Astrocyte (in vitro differentiated cells and primary cell): ENCODE data around the gene RHOG. TPM values are rescaled to one million over a fixed set of nuclear protein-coding genes. Genes with fewer than 3 reads are reported as not detected.

Experiments used
- DNase-seq: peaks from one replicate; pipeline ENCODE4 v3.0.0-alpha.2; 2010; ENCODE audit warnings: low read depth
- FAIRE-seq: peaks from 2 replicates; lab custom pipeline; 2011; peaks lifted over from hg19 to GRCh38; lab: Jason Lieb, UNC
- H2AFZ ChIP-seq: 2 replicates; pipeline ENCODE4 v1.6.0; 2012; ENCODE audit warnings: low read depth, low read length, inconsistent platforms
- H3K27ac ChIP-seq: 2 replicates; pipeline ENCODE4 v1.5.1; 2011; ENCODE audit warnings: low read depth, low read length, inconsistent platforms
- H3K27me3 ChIP-seq: 2 replicates; pipeline ENCODE4 v1.6.0; 2011; ENCODE audit warnings: low read length, inconsistent platforms; ENCODE audit not compliant: insufficient read depth
- H3K36me3 ChIP-seq: 2 replicates; pipeline ENCODE4 v1.5.1; 2011; ENCODE audit warnings: low read length, inconsistent platforms; ENCODE audit not compliant: insufficient read depth
- H3K4me1 ChIP-seq: 2 replicates; pipeline ENCODE4 v1.5.1; 2011; ENCODE audit warnings: low read length, inconsistent platforms; ENCODE audit not compliant: insufficient read depth
- H3K4me2 ChIP-seq: 2 replicates; pipeline ENCODE4 v1.6.0; 2012; ENCODE audit warnings: low read length, inconsistent platforms
- H3K4me3 ChIP-seq: 2 replicates; pipeline ENCODE4 v1.5.1; 2011; ENCODE audit warnings: low read depth, mild to moderate bottlenecking, low read length, inconsistent platforms; ENCODE audit not compliant: insufficient read depth
- H3K79me2 ChIP-seq: 2 replicates; pipeline ENCODE4 v1.6.0; 2012; ENCODE audit warnings: mild to moderate bottlenecking, low read length, inconsistent platforms; ENCODE audit not compliant: insufficient read depth
- H3K9ac ChIP-seq: 2 replicates; pipeline ENCODE4 v1.6.0; 2012; ENCODE audit warnings: mild to moderate bottlenecking, low read length, inconsistent platforms
- H3K9me3 ChIP-seq: 2 replicates; pipeline ENCODE4 v1.5.1; 2012; ENCODE audit warnings: low read depth, mild to moderate bottlenecking, low read length, inconsistent platforms; ENCODE audit not compliant: insufficient read depth
- H4K20me1 ChIP-seq: 2 replicates; pipeline ENCODE4 v1.6.0; 2012; ENCODE audit warnings: low read length, inconsistent platforms; ENCODE audit not compliant: insufficient read depth
- H3K27ac Mint-ChIP-seq: one replicate; pipeline ENCODE4 v1.8.0; 2021; ENCODE audit warnings: mild to moderate bottlenecking, mixed read lengths; ENCODE audit not compliant: unreplicated experiment
- H3K27me3 Mint-ChIP-seq: one replicate; pipeline ENCODE4 v1.8.0; 2021; ENCODE audit warnings: low read depth, mixed read lengths; ENCODE audit not compliant: unreplicated experiment
- H3K36me3 Mint-ChIP-seq: one replicate; pipeline ENCODE4 v1.8.0; 2021; ENCODE audit warnings: low read depth, mixed read lengths; ENCODE audit not compliant: unreplicated experiment
- H3K4me1 Mint-ChIP-seq: one replicate; pipeline ENCODE4 v1.8.0; 2021; ENCODE audit warnings: low read depth, mixed read lengths; ENCODE audit not compliant: unreplicated experiment
- H3K4me3 Mint-ChIP-seq: one replicate; pipeline ENCODE4 v1.8.0; 2021; ENCODE audit warnings: mild to moderate bottlenecking, moderate library complexity, mixed read lengths; ENCODE audit not compliant: unreplicated experiment
- H3K9me3 Mint-ChIP-seq: one replicate; pipeline ENCODE4 v1.8.0; 2021; ENCODE audit warnings: mild to moderate bottlenecking, mixed read lengths; ENCODE audit not compliant: unreplicated experiment
- EZH2 ChIP-seq: IDR thresholded peaks from 2 replicates; pipeline ENCODE4 v1.6.1; 2012; ENCODE audit warnings: mild to moderate bottlenecking, low read length, inconsistent platforms; ENCODE audit not compliant: insufficient read depth
- total RNA-seq: library from RNA; stranded (reverse); gene quantifications from 2 replicates; pipeline ENCODE4 v1.2.1, GENCODE V29; 2021
- TF ChIP-seq, protein P1 (sequence below): IDR thresholded peaks from 2 replicates; pipeline ENCODE4 v1.5.1; 2011; ENCODE audit warnings: low read depth, mild to moderate bottlenecking, inconsistent platforms, low read length, moderate library complexity; ENCODE audit not compliant: insufficient read depth

RHOG gene
- total RNA-seq, 1 donor from 2014 or later: 54.5 TPM

DNA sequence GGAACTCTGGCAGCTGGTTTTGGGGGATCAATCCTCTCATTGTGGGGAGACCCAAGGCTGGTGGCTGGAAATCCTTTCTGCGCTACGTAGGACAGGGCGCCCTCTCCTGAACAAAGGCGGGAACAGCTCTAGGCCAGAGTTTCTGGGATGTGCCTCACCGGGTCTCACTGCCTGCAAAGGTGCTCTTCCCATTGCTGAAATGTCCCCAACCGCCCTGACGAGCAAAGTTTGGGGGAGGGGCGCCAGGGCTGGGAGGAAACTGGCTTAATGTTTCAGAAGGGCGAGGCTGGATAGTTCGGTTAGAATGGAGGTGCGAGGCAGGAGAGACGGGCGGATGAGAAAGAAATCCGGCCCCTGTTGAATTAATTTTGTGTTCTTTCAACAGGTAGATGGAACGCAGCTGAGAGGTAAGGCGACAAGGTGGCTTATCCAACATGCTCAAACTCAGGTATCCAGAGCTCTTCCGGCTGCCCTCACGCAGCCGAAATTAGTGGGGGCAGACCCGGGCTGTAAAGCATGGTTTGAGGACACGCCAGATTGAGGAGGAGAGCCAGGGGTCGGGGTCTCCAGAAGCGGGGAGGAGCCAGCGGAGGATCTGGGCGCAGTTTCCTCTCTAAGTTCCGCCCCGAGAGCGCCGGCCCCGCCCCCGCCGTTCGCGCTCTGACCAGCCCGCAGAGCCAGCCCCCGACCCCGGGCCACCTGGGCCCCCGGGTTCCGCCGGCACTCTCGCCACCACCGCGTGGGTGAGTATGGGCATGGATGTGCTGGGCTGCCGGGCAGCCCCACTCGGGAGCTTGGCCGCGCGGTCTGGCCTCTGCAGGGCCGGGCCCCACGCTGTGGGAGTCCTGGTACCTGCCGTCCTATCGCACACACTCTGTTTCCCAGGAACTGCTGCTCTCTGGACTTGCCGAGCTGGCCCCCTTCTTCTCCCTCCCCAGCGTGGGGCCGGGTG is 32.6 kb downstream of the RHOG start, which contains the start of gene PGAP2:
PGAP2 (plus strand) TSS at position 652 of the 952 bp plus-strand sequence. CDS start 2,700 bp downstream, outside the sequence.
- Histone ChIP-seq H2AFZ (peak within 1 kb of the TSS; percentile 97), H3K27ac (no peak within 1 kb of the TSS), H3K4me3 (peak within 1 kb of the TSS; percentile 90), H3K9ac (peak within 1 kb of the TSS; percentile 87), H4K20me1 (no peaks in the 10 kb centered on the region), H3K4me2 (peak within 1 kb of the TSS; percentile 93), H3K4me1 (peaks cover 4% of the 10 kb centered on the region), H3K36me3 (no peaks in the 10 kb centered on the region), H3K27me3 (no peaks in the 10 kb centered on the region), H3K9me3 (no peaks in the 10 kb centered on the region), H3K79me2 (no peaks in the 10 kb centered on the region)
- Mint-ChIP-seq H3K27me3 (no peaks in the 10 kb centered on the region), H3K27ac (peak within 1 kb of the TSS; percentile 84), H3K36me3 (peaks cover 6% of the 10 kb centered on the region), H3K4me3 (peak within 1 kb of the TSS; percentile 94), H3K4me1 (peaks cover 5% of the 10 kb centered on the region), H3K9me3 (no peaks in the 10 kb centered on the region)
- no peak for TF ChIP-seq EZH2
- TF ChIP-seq, protein P1, sequence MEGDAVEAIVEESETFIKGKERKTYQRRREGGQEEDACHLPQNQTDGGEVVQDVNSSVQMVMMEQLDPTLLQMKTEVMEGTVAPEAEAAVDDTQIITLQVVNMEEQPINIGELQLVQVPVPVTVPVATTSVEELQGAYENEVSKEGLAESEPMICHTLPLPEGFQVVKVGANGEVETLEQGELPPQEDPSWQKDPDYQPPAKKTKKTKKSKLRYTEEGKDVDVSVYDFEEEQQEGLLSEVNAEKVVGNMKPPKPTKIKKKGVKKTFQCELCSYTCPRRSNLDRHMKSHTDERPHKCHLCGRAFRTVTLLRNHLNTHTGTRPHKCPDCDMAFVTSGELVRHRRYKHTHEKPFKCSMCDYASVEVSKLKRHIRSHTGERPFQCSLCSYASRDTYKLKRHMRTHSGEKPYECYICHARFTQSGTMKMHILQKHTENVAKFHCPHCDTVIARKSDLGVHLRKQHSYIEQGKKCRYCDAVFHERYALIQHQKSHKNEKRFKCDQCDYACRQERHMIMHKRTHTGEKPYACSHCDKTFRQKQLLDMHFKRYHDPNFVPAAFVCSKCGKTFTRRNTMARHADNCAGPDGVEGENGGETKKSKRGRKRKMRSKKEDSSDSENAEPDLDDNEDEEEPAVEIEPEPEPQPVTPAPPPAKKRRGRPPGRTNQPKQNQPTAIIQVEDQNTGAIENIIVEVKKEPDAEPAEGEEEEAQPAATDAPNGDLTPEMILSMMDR: peak; percentile 47
- FAIRE-seq (no peak), DNase-seq (no peak)

DNA sequence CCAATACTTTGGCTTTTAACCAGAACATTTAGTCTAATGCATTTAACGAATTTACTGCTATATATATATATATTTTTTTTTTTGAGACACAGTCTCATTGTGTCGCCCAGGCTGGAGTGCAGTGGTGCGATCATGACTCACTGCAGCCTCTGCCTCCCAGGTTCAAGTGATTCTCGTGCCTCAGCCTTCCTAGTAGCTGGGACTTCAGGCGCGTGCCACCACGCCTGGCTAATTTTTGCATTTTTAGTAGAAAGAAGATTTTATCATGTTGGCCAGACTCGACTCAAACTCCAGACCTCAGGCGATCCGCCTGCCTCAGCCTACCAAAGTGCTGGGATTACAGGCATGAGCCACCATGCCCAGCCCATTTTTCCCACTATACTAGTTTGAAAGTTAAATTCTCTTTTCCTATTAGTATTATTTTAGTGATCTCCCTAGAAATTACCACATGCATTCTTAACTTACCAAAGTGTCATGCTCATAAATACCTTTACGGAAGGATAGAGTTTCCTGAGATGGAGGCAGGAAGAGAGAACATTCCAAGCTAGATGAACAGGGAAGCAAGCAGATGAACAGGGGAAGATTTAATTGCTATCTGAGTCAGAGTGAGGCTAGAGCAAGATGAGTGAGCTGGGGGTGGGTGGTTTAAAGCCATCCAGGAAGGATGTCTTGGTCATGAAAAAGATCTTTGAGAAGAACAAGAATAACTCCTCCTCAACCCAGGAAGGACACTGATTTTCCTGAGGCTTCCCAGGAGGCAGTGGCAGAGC is 36.8 kb downstream of the RHOG start:
- DNase-seq (peak; percentile 36), FAIRE-seq (no peak)
- peaks cover 5% of the 10 kb centered on the region for H3K4me1 Mint-ChIP-seq
- H4K20me1 ChIP-seq: no peaks in the 10 kb centered on the region
- no peak for TF ChIP-seq EZH2
- TF ChIP-seq, protein P1: no peak
- peak overlapping the region; percentile 6 for H3K4me2 ChIP-seq
- no peaks in the 10 kb centered on the region for H3K36me3 ChIP-seq
- H3K9ac ChIP-seq: no peak overlapping the region
- no peak overlapping the region for H3K4me3 Mint-ChIP-seq
- no peaks in the 10 kb centered on the region for H3K27me3 Mint-ChIP-seq
- H3K9me3 Mint-ChIP-seq: no peaks in the 10 kb centered on the region
- H3K79me2 ChIP-seq: no peaks in the 10 kb centered on the region
- H2AFZ ChIP-seq: no peak overlapping the region
- no peaks in the 10 kb centered on the region for H3K27me3 ChIP-seq
- H3K27ac ChIP-seq: no peak overlapping the region
- H3K9me3 ChIP-seq: no peaks in the 10 kb centered on the region
- H3K4me3 ChIP-seq: no peak overlapping the region
- peak overlapping the region; percentile 49 for H3K27ac Mint-ChIP-seq
- peaks cover 4% of the 10 kb centered on the region for H3K4me1 ChIP-seq
- H3K36me3 Mint-ChIP-seq: no peaks in the 10 kb centered on the region
